Neural cell (in vitro differentiated cells): ENCODE results near the gene TMED3. TPM values are rescaled to one million over a fixed set of nuclear protein-coding genes. Genes with fewer than 3 reads are reported as not detected.

Experiments used
- H2AFZ ChIP-seq: fragments of 200-600, 300-800 bp; sonication (generic), shearing (Covaris generic); 2 replicates; pipeline ENCODE4 v1.6.0; 2014; ENCODE audit warnings: low read depth, mild to moderate bottlenecking, antibody characterized with exemption, low read length, moderate library complexity
- H3F3A ChIP-seq: fragments of 200-600 bp; shearing (Covaris generic); 2 replicates; pipeline ENCODE4 v1.6.1; 2016; ENCODE audit warnings: mild to moderate bottlenecking, moderate library complexity, mixed read lengths, antibody characterized with exemption, low read length; ENCODE audit not compliant: insufficient read depth, poor library complexity, severe bottlenecking
- H3K27ac ChIP-seq: fragments of 200-600, 300-800 bp; sonication (generic), shearing (Covaris generic); 2 replicates; pipeline ENCODE4 v1.5.1; 2014; ENCODE audit warnings: mild to moderate bottlenecking, low read length, moderate library complexity
- H3K27me3 ChIP-seq: fragments of 300-800, 200-600 bp; sonication (generic), shearing (Covaris generic); 2 replicates; pipeline ENCODE4 v1.6.0; 2014; ENCODE audit warnings: mild to moderate bottlenecking, low read depth, low read length, moderate library complexity; ENCODE audit not compliant: insufficient read depth
- H3K36me3 ChIP-seq: fragments of 300-800, 200-600 bp; sonication (generic), shearing (Covaris generic); 2 replicates; pipeline ENCODE4 v1.5.1; 2014; ENCODE audit warnings: mild to moderate bottlenecking, antibody characterized with exemption, low read length, moderate library complexity; ENCODE audit not compliant: insufficient read depth
- H3K4me2 ChIP-seq: fragments of 300-800, 200-600 bp; sonication (generic), shearing (Covaris generic); 2 replicates; pipeline ENCODE4 v1.6.0; 2014; ENCODE audit warnings: mild to moderate bottlenecking, low read length
- H3K4me3 ChIP-seq: fragments of 300-800, 200-600 bp; sonication (generic), shearing (Covaris generic); 2 replicates; pipeline ENCODE4 v1.5.1; 2014; ENCODE audit warnings: mild to moderate bottlenecking, low read length, moderate library complexity
- H3K79me2 ChIP-seq: fragments of 200-600 bp; shearing (Covaris generic); replicated peaks from 2 replicates; pipeline ENCODE4 v1.6.0; 2014; ENCODE audit warnings: mild to moderate bottlenecking, low read length, moderate library complexity; ENCODE audit not compliant: insufficient read depth
- H3K9ac ChIP-seq: fragments of 300-800, 200-600 bp; sonication (generic), shearing (Covaris generic); 2 replicates; pipeline ENCODE4 v1.6.1; 2016; ENCODE audit warnings: mild to moderate bottlenecking, low read length, mixed read lengths
- H3K9me2 ChIP-seq: fragments of 200-600 bp; shearing (Covaris generic); 2 replicates; pipeline ENCODE4 v1.6.1; 2016; ENCODE audit warnings: mild to moderate bottlenecking, low read length, mixed read lengths; ENCODE audit not compliant: insufficient read depth
- H3K9me3 ChIP-seq: fragments of 200-600, 300-800 bp; sonication (generic), shearing (Covaris generic); 2 replicates; pipeline ENCODE4 v1.6.1; 2016; ENCODE audit warnings: mild to moderate bottlenecking, mixed run types, low read length, moderate library complexity, mixed read lengths
- H4K20me1 ChIP-seq: fragments of 200-600 bp; shearing (Covaris generic); 2 replicates; pipeline ENCODE4 v1.6.1; 2016; ENCODE audit warnings: mild to moderate bottlenecking, mixed run types; ENCODE audit not compliant: insufficient read depth
- CTCF ChIP-seq: fragments of 450-650 bp; IDR thresholded peaks from 2 replicates; pipeline ENCODE4 v1.5.1; 2014; ENCODE audit warnings: antibody characterized with exemption, mild to moderate bottlenecking, moderate library complexity; ENCODE audit not compliant: poor library complexity, severe bottlenecking
- EP300 ChIP-seq: fragments of 450-650 bp; conservative IDR thresholded peaks from 2 replicates; pipeline ENCODE4 v1.6.1; 2014; ENCODE audit warnings: antibody characterized with exemption, mild to moderate bottlenecking, moderate library complexity; ENCODE audit not compliant: poor library complexity, severe bottlenecking
- EZH2 ChIP-seq: fragments of 200-600, 300-800 bp; shearing (Covaris generic), sonication (generic); IDR thresholded peaks from 2 replicates; pipeline ENCODE4 v1.6.1; 2014; ENCODE audit warnings: antibody characterized with exemption, low read length, borderline replicate concordance, mild to moderate bottlenecking; ENCODE audit not compliant: insufficient read depth, poor library complexity, severe bottlenecking
- MXI1 ChIP-seq: fragments of 450-650 bp; conservative IDR thresholded peaks from 2 replicates; pipeline ENCODE4 v1.6.1; 2014; ENCODE audit warnings: antibody characterized with exemption, mild to moderate bottlenecking; ENCODE audit not compliant: poor library complexity, severe bottlenecking
- POLR2AphosphoS5 ChIP-seq: IDR thresholded peaks from 2 replicates; pipeline ENCODE4 v1.6.1; 2012
- RAD21 ChIP-seq: fragments of 450-650 bp; conservative IDR thresholded peaks from 2 replicates; pipeline ENCODE4 v1.6.1; 2014; ENCODE audit warnings: antibody characterized with exemption, mild to moderate bottlenecking, moderate library complexity
- REST ChIP-seq: IDR thresholded peaks from 2 replicates; pipeline ENCODE4 v1.6.1; 2012; ENCODE audit warnings: borderline replicate concordance
- SMC3 ChIP-seq: fragments of 450-650 bp; conservative IDR thresholded peaks from 2 replicates; pipeline ENCODE4 v1.6.1; 2014; ENCODE audit warnings: antibody characterized with exemption, mild to moderate bottlenecking, moderate library complexity; ENCODE audit not compliant: poor library complexity
- TAF1 ChIP-seq: IDR thresholded peaks from 2 replicates; pipeline ENCODE4 v1.6.1; 2012; ENCODE audit warnings: low read depth
- polyA plus RNA-seq: library from polyadenylated mRNA; depleted of rRNA; stranded (reverse); fragments of >200 nt; gene quantifications from 2 replicates; pipeline ENCODE4 v1.2.3, GENCODE V29; 2014

The TMED3 gene
- polyA plus RNA-seq, 1 donor from 2014 or later = 83.5 TPM

DNA sequence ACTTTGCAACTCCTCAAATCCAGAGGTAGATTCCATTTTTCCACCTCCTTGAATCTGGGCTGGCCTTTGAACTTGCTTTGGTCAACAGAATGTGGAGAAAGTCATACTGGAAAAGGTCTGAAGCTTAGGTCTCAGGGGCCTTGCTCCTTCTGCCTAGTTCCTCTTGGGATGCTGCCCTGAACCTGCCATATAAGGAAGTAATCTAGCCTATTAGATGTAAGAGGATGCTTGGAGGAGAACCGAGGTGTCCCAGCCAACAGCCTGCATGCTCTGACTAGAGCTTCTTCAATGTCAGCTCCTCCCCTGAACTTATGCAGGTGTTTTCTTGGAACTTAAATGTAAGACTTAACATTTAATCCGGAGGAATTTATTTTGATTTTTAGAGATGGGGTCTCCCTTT is 2.0 kb upstream of the TMED3 start:
- Histone ChIP-seq H2AFZ (no peak overlapping the region), H3K36me3 (no peaks in the 10 kb centered on the region), H3K27ac (no peak overlapping the region), H3F3A (no peaks in the 10 kb centered on the region), H4K20me1 (no peaks in the 10 kb centered on the region), H3K9me2 (no peaks in the 10 kb centered on the region), H3K9ac (no peak overlapping the region), H3K9me3 (no peaks in the 10 kb centered on the region), H3K4me3 (no peak overlapping the region), H3K4me2 (no peak overlapping the region), H3K79me2 (peaks cover 2% of the 10 kb centered on the region), H3K27me3 (peaks cover 42% of the 10 kb centered on the region)
- TF ChIP-seq CTCF (no peak), EP300 (no peak), RAD21 (no peak), SMC3 (no peak), POLR2AphosphoS5 (no peak), REST (no peak), EZH2 (no peak), TAF1 (no peak)

DNA sequence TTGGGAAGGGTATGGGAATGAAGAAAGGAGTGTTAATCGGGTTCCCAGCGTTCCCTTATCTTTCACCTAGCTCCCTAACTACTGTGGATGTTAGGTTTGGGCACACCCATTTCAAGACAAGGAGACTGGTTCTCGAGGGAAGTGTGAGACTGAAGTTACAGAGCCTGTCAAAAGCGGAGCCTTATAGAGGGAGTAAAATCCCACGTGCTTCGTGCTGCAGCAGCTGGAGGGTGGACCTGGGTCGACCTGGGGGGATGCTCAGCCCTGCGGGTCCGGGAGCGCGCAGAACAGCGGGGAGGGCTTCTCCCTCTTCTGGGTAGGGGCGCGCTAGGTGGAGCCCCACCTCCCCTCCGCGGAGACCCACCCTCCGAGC is 314 bp upstream of the TMED3 start:
- Histone ChIP-seq H3K9me2 (no peaks in the 10 kb centered on the region), H3K4me2 (peak overlapping the region; percentile 74), H4K20me1 (no peaks in the 10 kb centered on the region), H3K27me3 (peaks cover 32% of the 10 kb centered on the region), H3K9ac (peak overlapping the region; percentile 54), H3K79me2 (peaks cover 2% of the 10 kb centered on the region), H2AFZ (no peak overlapping the region), H3K36me3 (no peaks in the 10 kb centered on the region), H3K9me3 (no peaks in the 10 kb centered on the region), H3K4me3 (peak overlapping the region; percentile 100), H3F3A (no peaks in the 10 kb centered on the region), H3K27ac (no peak overlapping the region)
- TF ChIP-seq MXI1 = no peak
- no peak for TF ChIP-seq RAD21

GRCh38 chr15:79311901-79312553 is 1.1 kb downstream of the TMED3 start:
- Histone ChIP-seq H3K9me2 (no peaks in the 10 kb centered on the region), H3K27ac (no peak overlapping the region), H3K27me3 (peaks cover 19% of the 10 kb centered on the region), H3K9ac (peak overlapping the region; percentile 78), H3K4me3 (peak overlapping the region; percentile 100), H2AFZ (peak overlapping the region; percentile 89), H3K4me2 (peak overlapping the region; percentile 63), H3K79me2 (peaks cover 2% of the 10 kb centered on the region), H3K9me3 (no peaks in the 10 kb centered on the region), H3F3A (no peaks in the 10 kb centered on the region), H4K20me1 (no peaks in the 10 kb centered on the region), H3K36me3 (no peaks in the 10 kb centered on the region)
- TF ChIP-seq SMC3 (no peak), TAF1 (no peak), MXI1 (no peak), CTCF (no peak), REST (no peak), POLR2AphosphoS5 (no peak), EZH2 (no peak), EP300 (no peak), RAD21 (no peak)
